ENCODE results near the gene ATG4B.

- no peak for TF ChIP-seq SUZ12 (IDR thresholded peaks at IDR 0.05)
- no peak for TF ChIP-seq FOXK2 (IDR thresholded peaks at IDR 0.05)
Observed at GRCh38 chr2:241690202-241690717, 52.8 kb downstream of the ATG4B start.

All from HEK293T (cell line).